Skin epidermis (tissue), 12 donors: ENCODE data around the gene SPI1.

Source experiments
- H3K27ac ChIP-seq, 21 experiments: fragments of 200-600 bp; sonication (generic) in 11 of 21; one replicate each; pipeline ENCODE4 v1.5.0; 2020; ENCODE audit warnings: mild to moderate bottlenecking in 3 of 21, inconsistent platforms in 2 of 21, moderate library complexity in 2 of 21
- H3K4me3 ChIP-seq, 7 experiments: fragments of 200-600 bp; sonication (generic) in 2 of 7; one replicate each; pipeline ENCODE4 v1.5.0; 2020; ENCODE audit warnings: inconsistent platforms in 2 of 7, mild to moderate bottlenecking in 2 of 7, moderate library complexity in 1 of 7

Gene SPI1

DNA sequence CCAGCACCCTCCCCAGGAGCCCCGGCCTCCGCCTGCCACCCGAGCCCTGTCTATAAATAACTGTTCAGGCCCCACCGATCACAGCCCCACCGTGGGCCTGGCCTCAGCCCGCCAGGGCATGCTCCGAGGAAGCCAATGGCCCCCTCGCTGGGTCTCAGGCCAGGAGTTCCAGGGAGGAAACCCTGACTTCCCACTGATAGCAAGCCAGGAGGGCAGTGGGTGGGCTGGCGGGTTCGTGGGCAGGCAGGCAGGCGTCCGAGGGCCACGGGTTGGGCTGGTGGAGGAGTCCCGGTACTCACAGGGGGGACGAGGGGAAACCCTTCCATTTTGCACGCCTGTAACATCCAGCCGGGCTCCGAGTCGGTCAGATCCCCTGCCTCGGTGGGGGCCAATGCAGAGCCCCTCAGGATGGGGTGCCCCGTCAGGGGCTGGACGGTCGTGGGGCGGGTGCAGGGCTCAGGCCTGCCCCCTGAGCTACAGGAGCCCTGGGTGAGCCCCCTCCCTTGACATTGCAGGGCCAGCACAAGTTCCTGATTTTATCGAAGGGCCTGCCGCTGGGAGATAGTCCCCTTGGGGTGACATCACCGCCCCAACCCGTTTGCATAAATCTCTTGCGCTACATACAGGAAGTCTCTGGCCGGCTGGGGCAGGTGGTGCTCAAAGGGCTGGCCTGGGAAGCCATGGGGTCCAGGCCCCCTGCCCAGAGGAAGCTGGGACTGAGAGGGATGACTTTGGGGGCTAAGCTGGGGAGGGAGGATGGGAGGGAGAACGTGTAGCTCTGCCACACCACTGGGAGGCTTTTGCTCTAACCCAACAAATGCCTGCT lies at the start of gene SPI1:
Gene SPI1 (minus strand): TSS at position 538 of the 826 bp plus-strand sequence. CDS start 194 bp downstream, at position 344.
- Histone ChIP-seq H3K27ac (peak within 1 kb of the TSS; percentile 34 to 93 (median 85)), H3K4me3 (peak within 1 kb of the TSS; percentile 21 to 41 (median 32))

GRCh38 chr11:47426062-47426956 lies 48.0 kb upstream of the SPI1 start, which contains the start of gene PSMC3:
Gene PSMC3, minus strand, starts transcription at chr11:47426439. Its CDS starts 160 bp downstream, at chr11:47426279.
- peak within 1 kb of the TSS; percentile 62 to 98 (median 96) for H3K4me3 ChIP-seq
- peak within 1 kb of the TSS; percentile 65 to 99 (median 95) for H3K27ac ChIP-seq

DNA sequence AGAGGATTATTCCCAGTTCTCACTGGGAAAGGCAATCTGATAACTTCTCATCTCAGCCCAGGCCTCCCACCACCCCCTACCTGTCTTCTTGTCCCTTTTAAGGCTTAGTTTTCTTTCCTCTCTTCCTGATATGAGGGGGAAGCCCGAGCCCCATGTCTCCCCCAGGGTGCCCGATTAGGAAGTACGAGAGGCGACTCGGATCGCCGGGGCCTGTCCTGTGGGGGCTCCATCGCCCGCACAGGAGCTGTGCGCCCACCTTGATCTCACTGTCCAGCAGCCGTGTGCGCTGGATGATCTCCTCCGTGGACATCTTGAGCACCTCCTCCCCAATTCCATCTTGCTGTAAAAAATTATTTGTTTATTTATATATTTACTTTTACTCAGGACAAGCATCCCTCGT lies 47.3 kb upstream of the SPI1 start:
- Histone ChIP-seq H3K27ac (peak overlapping the region; percentile 65 to 99 (median 95)), H3K4me3 (peak overlapping the region; percentile 62 to 98 (median 96))

GRCh38 chr11:47418454-47419259 lies 40.3 kb upstream of the SPI1 start:
- Histone ChIP-seq H3K4me3 (no peak overlapping the region), H3K27ac (peak overlapping the region in 1 of 21 experiments; percentile 14)

- Histone ChIP-seq H3K27ac (peak overlapping the region in 1 of 21 experiments; percentile 5), H3K4me3 (no peak overlapping the region)
These were observed 39.4 kb upstream of the SPI1 start for GRCh38 chr11:47417712-47418111.

DNA sequence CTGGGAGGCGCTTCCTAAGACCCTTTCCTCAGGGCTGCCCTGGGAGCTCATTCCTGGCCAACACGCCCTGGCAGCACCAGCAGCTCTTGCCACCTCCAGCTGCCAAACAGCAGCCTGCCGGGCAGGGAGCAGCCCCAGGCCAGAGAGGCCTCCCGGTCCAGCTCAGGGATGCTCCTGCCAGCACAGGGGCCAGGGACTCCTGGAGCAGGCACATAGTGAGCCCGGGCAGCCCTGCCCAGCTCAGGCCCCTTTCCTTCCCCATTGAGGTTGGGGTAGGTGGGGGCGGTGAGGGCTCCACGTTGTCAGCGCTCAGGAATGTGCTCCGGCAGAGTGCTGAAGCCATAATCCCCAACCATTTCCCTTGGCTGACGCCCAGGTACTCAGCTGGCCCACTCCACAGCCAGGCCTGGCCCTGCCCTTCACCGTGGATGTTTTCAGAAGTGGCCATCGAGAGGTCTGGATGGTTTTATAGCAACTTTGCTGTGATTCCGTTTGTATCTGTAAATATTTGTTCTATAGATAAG lies 37.7 kb upstream of the SPI1 start:
- Histone ChIP-seq H3K4me3 (no peak overlapping the region), H3K27ac (peak overlapping the region in 19 of 21 experiments; percentile 30 to 81 (median 65))

GRCh38 chr11:47415091-47415854 lies 36.9 kb upstream of the SPI1 start:
- Histone ChIP-seq H3K4me3 (no peak overlapping the region), H3K27ac (peak overlapping the region in 19 of 21 experiments; percentile 30 to 81 (median 65))

- Histone ChIP-seq H3K27ac (peak overlapping the region in 2 of 21 experiments; percentile 0 to 14), H3K4me3 (no peak overlapping the region)
These were observed 36.3 kb upstream of the SPI1 start for GRCh38 chr11:47414685-47415070.

DNA sequence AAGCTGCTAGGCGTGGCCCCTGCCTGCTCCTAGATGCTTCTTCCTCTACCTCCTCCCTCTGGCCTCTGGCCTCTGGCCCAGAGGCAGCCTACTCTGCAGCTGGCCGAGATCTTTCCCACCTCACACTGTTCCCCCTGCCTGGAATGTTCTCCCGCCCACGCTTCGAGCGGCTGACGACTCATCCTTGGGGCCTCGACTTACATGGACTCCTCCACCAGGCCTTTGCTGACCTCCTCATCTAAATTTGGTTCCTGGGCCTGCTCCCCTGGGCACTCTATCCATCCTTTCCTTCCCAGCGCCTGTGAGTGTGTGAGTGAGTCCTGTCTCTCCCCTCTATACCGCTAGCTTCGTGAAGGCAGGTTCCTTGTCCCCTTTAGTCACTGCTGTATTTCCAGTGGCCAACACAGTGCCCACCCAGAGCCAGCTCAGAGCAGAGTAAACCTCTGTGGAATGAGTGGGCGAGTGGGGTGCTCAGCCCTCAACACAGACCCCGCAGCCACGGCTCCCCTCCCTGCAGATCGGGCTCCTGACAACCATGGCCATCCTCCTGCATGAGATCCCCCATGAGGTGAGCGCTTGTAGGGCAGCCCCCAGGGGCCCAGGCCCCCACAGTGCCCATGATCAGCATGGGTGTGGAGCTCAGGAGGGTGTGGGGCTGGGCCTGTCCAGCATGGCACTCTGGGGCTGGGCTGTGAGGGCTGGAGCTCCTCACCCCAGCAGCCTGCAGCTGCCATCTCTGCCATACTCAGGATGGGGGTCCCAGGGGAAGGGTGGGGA lies 35.7 kb upstream of the SPI1 start:
- Histone ChIP-seq H3K27ac (peak overlapping the region in 4 of 21 experiments; percentile 0 to 14 (median 9)), H3K4me3 (no peak overlapping the region)

DNA sequence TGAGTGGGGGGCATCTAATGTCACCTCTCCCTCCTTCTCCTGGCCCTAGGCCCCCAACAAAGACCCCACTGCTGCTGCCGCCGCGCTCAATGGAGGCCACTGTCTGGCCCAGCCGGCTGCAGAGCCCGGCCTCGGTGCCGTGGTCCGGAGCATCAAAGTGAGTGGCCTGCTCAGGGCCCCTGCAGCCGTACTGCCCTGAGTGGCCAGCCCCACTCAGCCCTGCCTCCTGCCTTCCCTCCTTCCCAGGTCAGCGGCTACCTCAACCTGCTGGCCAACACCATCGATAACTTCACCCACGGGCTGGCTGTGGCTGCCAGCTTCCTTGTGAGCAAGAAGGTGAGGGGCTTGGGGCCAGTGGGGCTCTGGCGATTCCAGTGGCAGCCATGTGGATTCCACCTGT lies 35.0 kb upstream of the SPI1 start:
- Histone ChIP-seq H3K4me3 (no peak overlapping the region), H3K27ac (peak overlapping the region in 1 of 21 experiments; percentile 0)

DNA sequence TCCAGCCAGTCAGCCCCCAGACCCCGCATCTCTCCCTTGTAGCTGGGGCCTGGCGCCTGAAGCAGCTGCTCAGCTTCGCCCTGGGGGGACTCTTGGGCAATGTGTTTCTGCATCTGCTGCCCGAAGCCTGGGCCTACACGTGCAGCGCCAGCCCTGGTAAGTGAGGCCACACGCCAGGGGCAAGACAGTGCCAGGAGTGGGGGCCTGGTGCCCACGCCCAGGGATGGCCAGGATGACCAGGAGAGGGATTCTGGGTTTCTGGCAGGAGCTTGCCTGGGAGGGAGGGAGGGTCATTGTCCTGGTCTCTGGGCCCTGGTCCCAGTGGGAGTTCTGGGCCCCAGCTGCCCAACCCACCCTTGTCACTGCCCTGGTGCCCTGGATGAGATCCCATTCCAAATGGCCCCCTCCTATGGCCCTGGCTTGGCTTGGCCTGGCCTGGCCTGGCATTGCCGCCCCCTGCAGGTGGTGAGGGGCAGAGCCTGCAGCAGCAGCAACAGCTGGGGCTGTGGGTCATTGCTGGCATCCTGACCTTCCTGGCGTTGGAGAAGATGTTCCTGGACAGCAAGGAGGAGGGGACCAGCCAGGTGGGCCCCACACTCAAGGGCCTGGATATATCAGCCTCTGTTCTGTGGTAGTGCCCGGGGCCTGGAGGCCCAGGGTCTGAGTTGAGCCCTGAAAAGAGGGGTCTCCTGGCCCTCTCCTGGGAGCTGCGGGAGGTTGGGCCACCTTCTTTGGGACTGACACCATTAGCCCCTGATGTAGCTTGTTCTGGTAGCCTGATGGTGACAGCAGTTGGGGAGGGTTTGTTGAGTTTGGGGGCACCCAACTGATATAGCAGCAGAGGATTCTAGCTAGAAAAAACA lies 33.8 kb upstream of the SPI1 start:
- H3K4me3 ChIP-seq: no peak overlapping the region
- peak overlapping the region in 1 of 21 experiments; percentile 29 for H3K27ac ChIP-seq

DNA sequence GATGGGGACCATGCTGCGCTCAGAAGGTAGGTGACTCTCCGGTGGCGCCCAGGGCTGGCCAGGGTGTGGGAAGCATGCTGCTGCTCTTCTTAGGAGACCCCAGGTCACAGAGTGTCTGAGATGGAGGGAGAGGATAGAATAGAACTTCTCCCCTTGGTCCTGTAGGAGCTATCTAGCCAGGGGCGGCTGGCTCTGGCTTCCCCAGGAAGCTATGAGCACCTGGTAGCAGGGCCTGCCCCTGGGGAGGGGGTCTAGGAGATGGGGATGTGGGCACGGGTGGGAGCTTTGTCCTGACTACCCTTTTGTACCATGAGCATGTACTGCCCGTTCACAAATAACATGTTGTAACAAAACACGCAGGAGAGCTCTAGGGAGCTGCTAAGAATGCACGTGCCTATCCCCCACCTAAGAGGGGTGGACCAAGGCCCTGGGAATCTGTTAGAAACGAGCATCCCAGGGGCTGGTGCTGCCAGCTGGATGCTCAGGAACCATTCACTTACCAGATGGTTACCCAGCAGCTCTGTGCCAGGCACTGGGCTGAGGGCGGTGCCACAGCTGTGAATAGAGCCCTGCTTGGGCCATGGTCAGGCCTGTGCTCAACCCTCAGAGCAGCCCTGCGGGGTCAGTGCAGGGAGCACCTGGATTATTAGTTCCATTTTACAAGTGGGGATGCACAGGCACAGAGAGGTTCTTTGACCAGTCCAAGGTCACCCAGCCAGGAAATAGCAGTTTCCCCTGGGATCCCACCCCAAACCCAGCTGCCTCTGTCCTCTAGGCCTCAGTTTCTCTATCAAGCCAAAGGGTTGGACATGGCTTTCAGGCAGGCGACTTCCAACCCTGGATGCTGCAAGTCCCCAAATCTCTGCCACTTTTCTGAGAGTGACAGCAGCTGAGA lies 32.3 kb upstream of the SPI1 start:
- Histone ChIP-seq H3K4me3 (peak overlapping the region in 3 of 7 experiments; percentile 55 to 74 (median 58)), H3K27ac (peak overlapping the region in 15 of 21 experiments; percentile 85 to 98 (median 93))

DNA sequence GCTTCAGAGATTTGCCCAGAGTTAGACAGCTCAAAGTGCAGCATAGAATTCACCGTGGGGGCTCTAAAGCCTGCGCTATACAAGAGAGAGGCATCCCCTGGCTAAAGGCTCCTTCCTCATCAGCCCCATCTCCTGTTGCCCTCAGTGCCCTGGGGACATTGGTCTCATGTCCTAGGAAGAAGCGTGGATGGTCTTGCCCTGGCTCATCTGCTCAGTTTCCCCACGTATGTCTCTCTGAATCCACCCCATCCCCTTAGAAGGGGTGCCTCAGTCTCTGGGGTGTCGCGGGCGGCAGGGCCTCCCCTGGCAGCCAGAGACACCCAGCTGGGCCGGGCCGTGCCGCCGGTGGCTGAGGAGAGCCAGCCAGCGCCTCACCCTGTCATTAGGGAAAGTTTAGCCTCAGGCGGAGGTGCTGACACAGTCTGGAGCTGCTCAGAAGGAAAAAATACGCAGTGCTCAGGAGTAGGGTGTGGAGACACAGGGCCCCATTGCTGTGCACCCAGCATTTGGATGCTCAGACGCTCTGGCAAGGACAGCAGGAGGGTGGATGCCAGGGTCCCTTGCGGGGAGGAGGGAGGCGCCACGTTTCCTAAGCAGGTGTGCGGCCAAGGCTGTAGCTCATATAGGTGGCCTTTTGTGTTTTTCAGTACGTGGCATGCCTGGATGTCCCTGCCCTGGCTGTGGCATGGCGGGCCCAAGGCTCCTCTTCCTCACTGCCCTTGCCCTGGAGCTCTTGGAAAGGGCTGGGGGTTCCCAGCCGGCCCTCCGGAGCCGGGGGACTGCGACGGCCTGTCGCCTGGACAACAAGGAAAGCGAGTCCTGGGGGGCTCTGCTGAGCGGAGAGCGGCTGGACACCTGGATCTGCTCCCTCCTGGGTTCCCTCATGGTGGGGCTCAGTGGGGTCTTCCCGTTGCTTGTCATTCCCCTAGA lies 31.4 kb upstream of the SPI1 start:
- H3K27ac ChIP-seq: peak overlapping the region in 20 of 21 experiments; percentile 12 to 98 (median 92)

GRCh38 chr11:47408598-47409439 lies 30.5 kb upstream of the SPI1 start:
- peak overlapping the region; percentile 54 to 98 (median 92) for H3K27ac ChIP-seq

More for the DNA sequence above, 31.4 kb upstream of the SPI1 start:
- H3K4me3 ChIP-seq: peak overlapping the region; percentile 55 to 75 (median 62)

More at GRCh38 chr11:47408598-47409439, 30.5 kb upstream of the SPI1 start:
- H3K4me3 ChIP-seq: peak overlapping the region; percentile 55 to 75 (median 62)
